Measurements from ENCODE around the gene CCT6B.

The CCT6B gene

DNA sequence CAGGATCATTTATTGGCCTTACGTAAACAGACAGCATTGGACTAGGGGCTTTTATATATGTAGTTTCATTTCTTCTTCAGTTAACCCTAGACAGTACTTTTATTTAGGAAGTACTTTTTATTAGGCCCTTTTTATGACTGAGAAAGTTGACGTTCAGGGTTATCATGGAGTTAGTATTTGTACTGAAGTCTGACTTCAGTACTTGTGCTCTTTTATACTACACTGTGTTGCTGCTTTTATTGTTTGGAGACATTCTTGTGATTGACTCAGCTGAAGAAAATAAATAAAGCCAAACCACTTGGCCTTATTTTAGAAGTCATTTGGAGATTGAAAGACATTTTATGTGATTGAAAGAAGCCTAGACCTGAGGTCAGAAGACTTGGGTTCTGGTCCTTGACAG, 26.0 kb upstream of the CCT6B start:
- TF ChIP-seq, protein P1, sequence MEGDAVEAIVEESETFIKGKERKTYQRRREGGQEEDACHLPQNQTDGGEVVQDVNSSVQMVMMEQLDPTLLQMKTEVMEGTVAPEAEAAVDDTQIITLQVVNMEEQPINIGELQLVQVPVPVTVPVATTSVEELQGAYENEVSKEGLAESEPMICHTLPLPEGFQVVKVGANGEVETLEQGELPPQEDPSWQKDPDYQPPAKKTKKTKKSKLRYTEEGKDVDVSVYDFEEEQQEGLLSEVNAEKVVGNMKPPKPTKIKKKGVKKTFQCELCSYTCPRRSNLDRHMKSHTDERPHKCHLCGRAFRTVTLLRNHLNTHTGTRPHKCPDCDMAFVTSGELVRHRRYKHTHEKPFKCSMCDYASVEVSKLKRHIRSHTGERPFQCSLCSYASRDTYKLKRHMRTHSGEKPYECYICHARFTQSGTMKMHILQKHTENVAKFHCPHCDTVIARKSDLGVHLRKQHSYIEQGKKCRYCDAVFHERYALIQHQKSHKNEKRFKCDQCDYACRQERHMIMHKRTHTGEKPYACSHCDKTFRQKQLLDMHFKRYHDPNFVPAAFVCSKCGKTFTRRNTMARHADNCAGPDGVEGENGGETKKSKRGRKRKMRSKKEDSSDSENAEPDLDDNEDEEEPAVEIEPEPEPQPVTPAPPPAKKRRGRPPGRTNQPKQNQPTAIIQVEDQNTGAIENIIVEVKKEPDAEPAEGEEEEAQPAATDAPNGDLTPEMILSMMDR (IDR thresholded peaks at IDR 0.05; ENCODE audit: unreplicated experiment in 3 of 3) = no peak
- H3K9me3 Mint-ChIP-seq = no peaks in the 10 kb centered on the region
- no peak overlapping the region for H3K4me3 Mint-ChIP-seq
- H3K27me3 Mint-ChIP-seq (ENCODE audit: low read depth) = no peaks in the 10 kb centered on the region
- no peak overlapping the region for H3K27ac Mint-ChIP-seq
- H3K36me3 Mint-ChIP-seq (ENCODE audit: low read depth) = peaks cover 74% of the 10 kb centered on the region
- peaks cover 17% of the 10 kb centered on the region for H3K4me1 Mint-ChIP-seq

DNA sequence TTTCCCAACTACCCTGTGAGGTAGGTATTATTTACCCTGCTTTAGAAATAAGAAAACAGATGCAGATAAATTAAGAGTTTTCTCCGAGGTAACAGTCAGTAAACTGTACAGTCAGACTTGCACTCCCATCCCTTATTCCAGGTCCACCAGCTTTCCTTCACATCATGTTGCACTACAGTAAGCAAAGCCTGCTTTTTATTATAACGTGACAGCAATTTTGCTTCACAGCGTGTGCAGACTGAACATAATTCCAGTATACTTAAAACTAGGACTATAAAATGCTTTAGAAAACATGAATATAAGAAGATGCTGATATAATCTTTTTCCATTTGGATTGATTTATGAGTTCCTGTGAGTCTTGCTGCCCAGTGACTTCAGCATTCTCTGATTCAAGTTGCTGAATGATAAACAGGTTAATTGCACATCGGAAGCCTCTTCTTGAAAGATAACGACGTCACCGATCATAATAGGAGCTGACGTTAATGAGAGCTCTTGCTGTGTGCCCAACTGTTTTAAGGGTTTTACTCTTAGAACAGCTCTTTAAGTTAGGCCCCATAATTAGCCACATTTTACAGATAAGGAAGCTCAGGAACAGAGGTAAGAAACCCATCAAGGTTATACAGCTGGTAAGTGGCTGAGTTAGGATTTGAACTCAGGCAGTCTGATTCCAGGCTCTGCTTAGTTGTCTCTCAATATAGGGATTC, 20.4 kb upstream of the CCT6B start:
- Mint-ChIP-seq H3K9me3 (no peaks in the 10 kb centered on the region), H3K27me3 (ENCODE audit: low read depth) (no peaks in the 10 kb centered on the region), H3K4me1 (peaks cover 40% of the 10 kb centered on the region), H3K36me3 (ENCODE audit: low read depth) (peaks cover 28% of the 10 kb centered on the region), H3K4me3 (peak overlapping the region; percentile 89 to 96 (median 91)), H3K27ac (peak overlapping the region; percentile 98 to 99 (median 99))
- TF ChIP-seq, protein P1 (IDR thresholded peaks at IDR 0.05; ENCODE audit: unreplicated experiment in 3 of 3) = no peak

DNA sequence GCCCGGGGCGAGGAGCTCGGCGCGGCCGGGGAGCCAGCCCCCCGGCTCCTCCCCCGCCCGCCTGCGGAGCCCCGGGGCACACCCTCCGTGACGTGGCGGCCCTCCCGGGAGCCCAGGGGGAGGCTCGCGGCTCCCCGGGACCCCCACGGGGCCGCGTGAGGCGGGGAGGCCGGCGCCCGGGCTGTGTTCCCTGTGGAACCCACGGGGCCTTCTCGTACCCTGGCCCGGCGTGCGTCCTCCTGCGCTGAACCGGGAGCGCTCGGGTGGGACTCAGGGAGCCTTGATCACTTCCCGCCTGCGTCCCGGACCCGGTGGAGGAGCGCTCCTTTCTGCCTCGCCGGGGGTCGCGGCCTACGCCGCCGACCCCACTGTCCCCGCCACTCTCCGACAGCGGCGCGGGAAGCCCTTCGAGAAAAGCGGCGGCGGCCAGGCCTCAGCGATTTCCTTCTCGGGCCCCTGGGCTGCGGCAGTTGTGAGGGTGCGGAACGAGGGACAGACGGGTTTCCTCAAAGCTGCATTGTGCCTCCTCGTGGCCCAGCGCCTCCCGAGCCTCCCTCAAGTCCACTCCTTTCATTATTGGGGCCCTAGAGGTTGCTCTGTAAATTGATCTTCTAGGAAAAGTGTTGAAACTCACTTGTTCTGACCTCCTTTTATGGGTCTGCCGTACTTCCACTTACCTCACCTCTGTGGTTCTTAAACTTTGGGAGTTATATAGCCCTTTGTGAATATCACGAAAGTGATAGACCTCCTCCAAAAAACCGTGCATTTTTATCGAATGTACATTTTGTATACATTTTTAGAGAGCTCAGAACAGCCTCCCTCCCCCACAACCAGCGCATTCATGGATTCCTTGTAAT, 19.6 kb upstream of the CCT6B start:
- no peaks in the 10 kb centered on the region for H3K9me3 Mint-ChIP-seq
- no peaks in the 10 kb centered on the region for H3K27me3 Mint-ChIP-seq (ENCODE audit: low read depth)
- peaks cover 40% of the 10 kb centered on the region for H3K4me1 Mint-ChIP-seq
- TF ChIP-seq, protein P1 (IDR thresholded peaks at IDR 0.05; ENCODE audit: unreplicated experiment in 3 of 3) = peak; percentile 35 to 53 (median 39)
- peak overlapping the region; percentile 98 to 99 (median 99) for H3K27ac Mint-ChIP-seq
- H3K4me3 Mint-ChIP-seq = peak overlapping the region; percentile 91 to 97 (median 96)
- H3K36me3 Mint-ChIP-seq (ENCODE audit: low read depth) = peaks cover 20% of the 10 kb centered on the region

DNA sequence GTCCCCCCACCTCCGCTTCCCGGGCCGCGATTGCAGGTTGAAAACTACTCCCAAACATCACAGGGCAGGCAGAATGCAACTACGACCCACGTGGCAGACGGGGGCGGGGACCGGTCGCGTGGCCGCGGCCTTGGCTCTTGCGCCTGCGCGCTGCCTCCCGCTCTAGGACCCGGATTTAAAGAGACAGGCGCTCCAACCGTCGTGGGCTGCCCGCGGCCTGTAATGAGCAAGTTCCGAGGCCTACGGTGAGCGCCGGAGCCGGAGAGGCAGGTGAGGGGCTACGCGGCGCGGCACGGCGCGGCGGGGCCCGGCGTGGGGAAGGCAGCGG, 19.1 kb upstream of the CCT6B start, which contains the start of gene LIG3:
Gene LIG3 (plus strand): TSS at position 160 of the 328 bp plus-strand sequence. CDS start 2,494 bp downstream, outside the sequence.
- Mint-ChIP-seq H3K36me3 (ENCODE audit: low read depth) (peaks cover 14% of the 10 kb centered on the region), H3K9me3 (no peaks in the 10 kb centered on the region), H3K4me1 (peaks cover 40% of the 10 kb centered on the region), H3K27me3 (ENCODE audit: low read depth) (no peaks in the 10 kb centered on the region), H3K4me3 (peak within 1 kb of the TSS; percentile 91 to 97 (median 96)), H3K27ac (peak within 1 kb of the TSS; percentile 98 to 99 (median 99))
- TF ChIP-seq, protein P1 (IDR thresholded peaks at IDR 0.05; ENCODE audit: unreplicated experiment in 3 of 3) = no peak

DNA sequence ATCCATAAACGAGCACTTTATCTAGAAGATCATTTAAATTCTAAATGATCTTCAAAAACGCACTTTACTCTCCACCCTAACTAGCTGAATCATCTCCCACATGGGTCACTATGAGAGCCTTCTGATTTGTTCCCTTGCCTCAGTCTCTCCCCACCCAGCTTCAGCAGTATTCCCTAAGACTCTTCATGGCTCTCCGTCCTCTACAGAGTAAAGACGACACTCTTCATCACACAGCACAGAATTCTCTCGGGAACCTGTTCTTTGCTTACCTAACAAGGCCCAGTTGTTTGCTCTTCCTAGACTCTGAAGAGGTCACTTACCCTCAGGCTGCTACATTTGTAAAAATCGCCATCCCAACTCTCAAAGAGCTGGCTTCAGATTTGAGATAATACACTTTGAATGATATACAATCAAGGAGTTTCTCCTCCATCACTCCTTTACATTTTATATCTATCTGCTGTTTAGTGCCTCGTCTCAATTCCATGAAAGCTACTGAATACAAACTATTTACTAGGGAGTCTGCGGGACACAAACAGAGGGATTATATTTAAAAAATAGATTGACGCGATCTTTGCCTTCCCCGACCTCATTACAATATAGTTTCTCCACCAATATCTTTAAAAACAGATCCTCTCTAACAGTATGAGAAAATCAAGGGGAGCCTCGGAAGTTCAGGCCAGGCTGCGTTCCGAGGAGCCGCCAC, 18.5 kb upstream of the CCT6B start:
- Mint-ChIP-seq H3K4me1 (peaks cover 40% of the 10 kb centered on the region), H3K9me3 (no peaks in the 10 kb centered on the region), H3K36me3 (ENCODE audit: low read depth) (peaks cover 10% of the 10 kb centered on the region), H3K27me3 (ENCODE audit: low read depth) (no peaks in the 10 kb centered on the region), H3K4me3 (peak overlapping the region; percentile 91 to 97 (median 91)), H3K27ac (peak overlapping the region; percentile 94 to 98 (median 98))
- TF ChIP-seq, protein P1 (IDR thresholded peaks at IDR 0.05; ENCODE audit: unreplicated experiment in 3 of 3) = no peak
